ENCODE results near the gene LRP1.

LRP1 gene

DNA sequence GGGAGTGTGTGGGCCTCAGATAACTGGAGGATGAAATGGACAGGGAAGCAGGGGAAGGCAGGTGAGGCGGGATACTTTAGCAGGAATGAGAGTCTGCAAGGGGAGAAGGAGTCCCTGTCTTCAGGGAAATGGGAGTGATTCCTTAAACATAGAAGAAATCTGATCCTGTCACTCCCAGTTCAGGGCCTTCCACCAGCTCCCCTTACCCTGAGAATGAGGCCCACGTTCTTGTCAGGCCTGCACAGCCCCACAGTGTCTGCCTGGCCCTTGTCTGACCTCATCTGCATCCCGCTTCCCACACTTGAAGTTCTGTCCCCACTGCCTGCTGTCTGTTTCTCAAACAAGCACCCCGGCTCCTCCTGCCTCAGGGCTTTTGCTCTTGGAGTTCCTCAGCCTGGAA lies 31.8 kb downstream of the LRP1 start:
- H3K27me3 ChIP-seq (ENCODE audit: insufficient read depth, low read depth) = no peaks in the 10 kb centered on the region; the same call in 1 of the 2 replicates
- H3K9ac ChIP-seq = no peak overlapping the region
- no peak overlapping the region for H3K27ac ChIP-seq
- no peaks in the 10 kb centered on the region for H3K79me2 ChIP-seq (ENCODE audit: insufficient read depth, low read depth)
- H4K20me1 ChIP-seq (ENCODE audit: insufficient read depth) = no peaks in the 10 kb centered on the region
- no peak overlapping the region for H3K4me2 ChIP-seq
- no peaks in the 10 kb centered on the region for H3K36me3 ChIP-seq (ENCODE audit: insufficient read depth)
- no peak overlapping the region for H3K4me3 ChIP-seq (IDR thresholded peaks at IDR 0.05; ENCODE audit: insufficient read depth, low read depth, low read length)
- H3K4me1 ChIP-seq (ENCODE audit: low read depth, poor library complexity, severe bottlenecking) = no peaks in the 10 kb centered on the region
- TF ChIP-seq, protein P1, sequence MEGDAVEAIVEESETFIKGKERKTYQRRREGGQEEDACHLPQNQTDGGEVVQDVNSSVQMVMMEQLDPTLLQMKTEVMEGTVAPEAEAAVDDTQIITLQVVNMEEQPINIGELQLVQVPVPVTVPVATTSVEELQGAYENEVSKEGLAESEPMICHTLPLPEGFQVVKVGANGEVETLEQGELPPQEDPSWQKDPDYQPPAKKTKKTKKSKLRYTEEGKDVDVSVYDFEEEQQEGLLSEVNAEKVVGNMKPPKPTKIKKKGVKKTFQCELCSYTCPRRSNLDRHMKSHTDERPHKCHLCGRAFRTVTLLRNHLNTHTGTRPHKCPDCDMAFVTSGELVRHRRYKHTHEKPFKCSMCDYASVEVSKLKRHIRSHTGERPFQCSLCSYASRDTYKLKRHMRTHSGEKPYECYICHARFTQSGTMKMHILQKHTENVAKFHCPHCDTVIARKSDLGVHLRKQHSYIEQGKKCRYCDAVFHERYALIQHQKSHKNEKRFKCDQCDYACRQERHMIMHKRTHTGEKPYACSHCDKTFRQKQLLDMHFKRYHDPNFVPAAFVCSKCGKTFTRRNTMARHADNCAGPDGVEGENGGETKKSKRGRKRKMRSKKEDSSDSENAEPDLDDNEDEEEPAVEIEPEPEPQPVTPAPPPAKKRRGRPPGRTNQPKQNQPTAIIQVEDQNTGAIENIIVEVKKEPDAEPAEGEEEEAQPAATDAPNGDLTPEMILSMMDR (conservative IDR thresholded peaks at IDR 0.05; ENCODE audit: low read depth, low read length) = no peak
- no peak overlapping the region for H2AFZ ChIP-seq (ENCODE audit: low read depth)

DNA sequence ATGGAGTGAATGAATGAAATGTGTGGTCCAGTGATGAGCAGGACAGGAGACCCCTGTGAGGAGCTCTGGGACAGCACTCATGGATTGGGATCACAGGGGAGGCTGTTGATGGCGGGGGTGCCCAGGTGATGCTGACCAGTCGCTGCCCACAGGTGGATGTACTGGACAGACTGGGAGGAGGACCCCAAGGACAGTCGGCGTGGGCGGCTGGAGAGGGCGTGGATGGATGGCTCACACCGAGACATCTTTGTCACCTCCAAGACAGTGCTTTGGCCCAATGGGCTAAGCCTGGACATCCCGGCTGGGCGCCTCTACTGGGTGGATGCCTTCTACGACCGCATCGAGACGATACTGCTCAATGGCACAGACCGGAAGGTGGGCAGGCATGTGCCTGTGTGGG lies 32.5 kb downstream of the LRP1 start:
- no peaks in the 10 kb centered on the region for H4K20me1 ChIP-seq (ENCODE audit: insufficient read depth)
- H3K4me1 ChIP-seq (ENCODE audit: low read depth, poor library complexity, severe bottlenecking) = no peaks in the 10 kb centered on the region
- H3K27me3 ChIP-seq (ENCODE audit: insufficient read depth, low read depth) = no peaks in the 10 kb centered on the region; the same call in 1 of the 2 replicates
- H3K9ac ChIP-seq = no peak overlapping the region
- no peak overlapping the region for H3K4me3 ChIP-seq (IDR thresholded peaks at IDR 0.05; ENCODE audit: insufficient read depth, low read depth, low read length)
- no peak overlapping the region for H2AFZ ChIP-seq (ENCODE audit: low read depth)
- no peak overlapping the region for H3K4me2 ChIP-seq
- TF ChIP-seq, protein P1 (conservative IDR thresholded peaks at IDR 0.05; ENCODE audit: low read depth, low read length) = no peak
- no peaks in the 10 kb centered on the region for H3K36me3 ChIP-seq (ENCODE audit: insufficient read depth)
- no peaks in the 10 kb centered on the region for H3K79me2 ChIP-seq (ENCODE audit: insufficient read depth, low read depth)
- no peak overlapping the region for H3K27ac ChIP-seq

DNA sequence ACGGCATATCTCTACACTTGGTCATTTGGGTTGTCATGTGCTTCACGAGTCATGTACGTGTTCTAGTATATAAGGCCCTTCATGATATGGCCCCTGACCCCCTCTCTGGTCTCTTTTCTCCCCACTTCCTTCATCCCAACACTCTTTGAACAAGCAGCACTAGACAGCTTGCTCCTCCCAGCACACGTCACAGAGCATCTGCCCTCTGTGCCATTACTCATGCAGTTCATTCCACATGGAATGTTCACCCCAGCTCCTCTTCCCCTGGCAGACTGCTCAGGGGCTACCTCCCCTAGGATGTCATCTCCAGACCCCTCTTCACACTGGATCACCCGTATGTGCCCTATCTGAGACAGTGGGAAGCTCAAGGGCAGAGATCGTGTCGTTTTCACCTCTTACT lies 33.2 kb downstream of the LRP1 start:
- H4K20me1 ChIP-seq (ENCODE audit: insufficient read depth) = no peaks in the 10 kb centered on the region
- TF ChIP-seq, protein P1 (conservative IDR thresholded peaks at IDR 0.05; ENCODE audit: low read depth, low read length) = no peak
- no peaks in the 10 kb centered on the region for H3K36me3 ChIP-seq (ENCODE audit: insufficient read depth)
- H3K27me3 ChIP-seq (ENCODE audit: insufficient read depth, low read depth) = no peaks in the 10 kb centered on the region; the same call in 1 of the 2 replicates
- H3K27ac ChIP-seq = no peak overlapping the region
- H2AFZ ChIP-seq (ENCODE audit: low read depth) = no peak overlapping the region
- H3K9ac ChIP-seq = no peak overlapping the region
- H3K4me3 ChIP-seq (IDR thresholded peaks at IDR 0.05; ENCODE audit: insufficient read depth, low read depth, low read length) = no peak overlapping the region
- no peaks in the 10 kb centered on the region for H3K79me2 ChIP-seq (ENCODE audit: insufficient read depth, low read depth)
- H3K4me1 ChIP-seq (ENCODE audit: low read depth, poor library complexity, severe bottlenecking) = no peaks in the 10 kb centered on the region
- H3K4me2 ChIP-seq = no peak overlapping the region

DNA sequence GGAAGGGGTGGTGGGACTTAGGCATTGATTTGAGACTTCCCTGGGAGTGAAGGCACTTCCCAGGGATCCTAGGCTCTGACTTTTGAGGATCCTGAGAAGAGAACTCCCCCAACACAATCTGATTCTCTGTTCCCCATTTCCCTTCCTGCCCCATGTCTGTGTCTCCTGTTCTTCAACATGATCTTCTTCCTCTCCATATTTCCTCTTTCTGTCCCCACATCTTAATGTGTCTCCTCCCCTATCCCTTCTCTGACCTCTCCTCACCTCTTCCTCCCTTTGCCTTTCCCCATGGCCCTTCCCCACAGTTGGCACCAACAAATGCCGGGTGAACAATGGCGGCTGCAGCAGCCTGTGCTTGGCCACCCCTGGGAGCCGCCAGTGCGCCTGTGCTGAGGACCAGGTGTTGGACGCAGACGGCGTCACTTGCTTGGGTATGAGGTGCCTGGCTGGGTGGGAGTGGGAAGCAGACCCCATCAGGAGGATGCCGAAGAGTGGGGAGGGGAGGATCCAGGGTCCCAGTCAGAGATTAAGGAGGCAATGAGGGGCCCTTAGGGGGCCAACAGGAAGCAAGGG lies 34.4 kb downstream of the LRP1 start:
- H4K20me1 ChIP-seq (ENCODE audit: insufficient read depth) = no peaks in the 10 kb centered on the region
- no peak overlapping the region for H3K4me3 ChIP-seq (IDR thresholded peaks at IDR 0.05; ENCODE audit: insufficient read depth, low read depth, low read length)
- H3K4me2 ChIP-seq = no peak overlapping the region
- TF ChIP-seq, protein P1 (conservative IDR thresholded peaks at IDR 0.05; ENCODE audit: low read depth, low read length) = no peak
- H3K27me3 ChIP-seq (ENCODE audit: insufficient read depth, low read depth) = no peaks in the 10 kb centered on the region; the same call in 1 of the 2 replicates
- no peak overlapping the region for H3K27ac ChIP-seq
- no peak overlapping the region for H3K9ac ChIP-seq
- H3K4me1 ChIP-seq (ENCODE audit: low read depth, poor library complexity, severe bottlenecking) = no peaks in the 10 kb centered on the region
- no peaks in the 10 kb centered on the region for H3K36me3 ChIP-seq (ENCODE audit: insufficient read depth)
- no peaks in the 10 kb centered on the region for H3K79me2 ChIP-seq (ENCODE audit: insufficient read depth, low read depth)
- no peak overlapping the region for H2AFZ ChIP-seq (ENCODE audit: low read depth)
